ENCODE results near the gene IBTK. TPM values are rescaled to one million over a fixed set of nuclear protein-coding genes. Genes with fewer than 3 reads are reported as not detected.

Gene IBTK
- total RNA-seq, 4 donors from 2014 or later: 29.1 to 50.7 (median 34.2) TPM

GRCh38 chr6:82208913-82209312 is 38.6 kb downstream of the IBTK start:
- no peak for TF ChIP-seq CTCF (IDR thresholded peaks at IDR 0.05; ENCODE audit: low read depth)

GRCh38 chr6:82205930-82206392 is 41.6 kb downstream of the IBTK start:
- TF ChIP-seq CTCF (IDR thresholded peaks at IDR 0.05; ENCODE audit: low read depth): no peak

- no peak for TF ChIP-seq CTCF (IDR thresholded peaks at IDR 0.05; ENCODE audit: low read depth)
Observed at GRCh38 chr6:82204020-82204419, 43.5 kb downstream of the IBTK start.

GRCh38 chr6:82197784-82198183 is 49.8 kb downstream of the IBTK start:
- no peak for TF ChIP-seq CTCF (IDR thresholded peaks at IDR 0.05; ENCODE audit: low read depth)

GRCh38 chr6:82196161-82196560 is 51.4 kb downstream of the IBTK start:
- no peak for TF ChIP-seq CTCF (IDR thresholded peaks at IDR 0.05; ENCODE audit: low read depth)

- no peak for TF ChIP-seq CTCF (IDR thresholded peaks at IDR 0.05; ENCODE audit: low read depth)
Observed at GRCh38 chr6:82195619-82196018, 51.9 kb downstream of the IBTK start.

- no peak for TF ChIP-seq CTCF (IDR thresholded peaks at IDR 0.05; ENCODE audit: low read depth)
Observed at GRCh38 chr6:82185948-82186535, 61.5 kb downstream of the IBTK start.
